Dermis blood vessel endothelial cell (primary cell): ENCODE data around the gene FGF11. TPM values are rescaled to one million over a fixed set of nuclear protein-coding genes. Genes with fewer than 3 reads are reported as not detected.

Experiments
- DNase-seq: peaks from one replicate; pipeline ENCODE4 v3.0.0; 2010
- total RNA-seq: library from RNA; depleted of rRNA; stranded (reverse); fragments of >200 nt; gene quantifications from 2 replicates; pipeline ENCODE4 v1.2.3, GENCODE V29; 2014

The FGF11 gene
- total RNA-seq, 1 donor from 2014 or later, result 0.51 TPM

DNA sequence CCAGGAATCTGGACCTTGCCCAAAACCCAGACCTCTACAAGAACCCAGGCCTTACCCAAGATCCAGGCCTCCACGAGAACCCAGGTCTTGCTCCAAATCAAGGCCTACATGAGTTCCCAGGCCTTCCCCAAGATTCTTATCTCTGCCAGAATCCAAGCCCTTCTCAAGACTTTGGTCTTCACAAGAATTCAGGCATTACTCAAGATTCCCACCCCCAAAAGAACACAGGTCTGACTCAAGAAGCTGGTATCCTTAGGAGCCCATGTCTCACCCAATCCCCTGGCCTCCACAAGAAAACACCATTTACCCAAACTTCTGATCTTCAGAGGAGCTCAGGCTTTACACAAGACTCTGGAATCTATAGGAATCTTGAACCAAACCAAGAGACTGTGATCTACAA, 8.1 kb upstream of the FGF11 start:
- DNase-seq, result no peak

DNA sequence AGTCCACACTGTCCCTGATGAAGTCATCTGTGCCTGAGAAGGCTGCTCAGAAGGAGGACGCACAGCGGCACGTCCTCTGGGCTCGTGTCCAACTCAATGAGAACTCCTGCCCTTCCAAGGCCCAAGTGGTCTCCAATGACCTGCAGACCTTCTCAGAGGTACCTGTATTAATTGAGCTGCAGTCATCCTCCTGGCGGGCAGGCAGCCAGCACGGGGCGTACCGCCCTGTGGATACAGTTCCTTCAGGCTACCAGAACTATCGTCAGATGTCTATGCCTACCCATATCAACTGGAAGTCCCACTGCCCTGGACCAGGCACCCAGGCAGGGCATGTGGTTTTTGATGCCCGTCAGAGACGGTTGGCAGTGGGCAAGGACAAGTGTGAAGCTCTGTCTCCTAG, 7.0 kb upstream of the FGF11 start:
- no peak for DNase-seq

DNA sequence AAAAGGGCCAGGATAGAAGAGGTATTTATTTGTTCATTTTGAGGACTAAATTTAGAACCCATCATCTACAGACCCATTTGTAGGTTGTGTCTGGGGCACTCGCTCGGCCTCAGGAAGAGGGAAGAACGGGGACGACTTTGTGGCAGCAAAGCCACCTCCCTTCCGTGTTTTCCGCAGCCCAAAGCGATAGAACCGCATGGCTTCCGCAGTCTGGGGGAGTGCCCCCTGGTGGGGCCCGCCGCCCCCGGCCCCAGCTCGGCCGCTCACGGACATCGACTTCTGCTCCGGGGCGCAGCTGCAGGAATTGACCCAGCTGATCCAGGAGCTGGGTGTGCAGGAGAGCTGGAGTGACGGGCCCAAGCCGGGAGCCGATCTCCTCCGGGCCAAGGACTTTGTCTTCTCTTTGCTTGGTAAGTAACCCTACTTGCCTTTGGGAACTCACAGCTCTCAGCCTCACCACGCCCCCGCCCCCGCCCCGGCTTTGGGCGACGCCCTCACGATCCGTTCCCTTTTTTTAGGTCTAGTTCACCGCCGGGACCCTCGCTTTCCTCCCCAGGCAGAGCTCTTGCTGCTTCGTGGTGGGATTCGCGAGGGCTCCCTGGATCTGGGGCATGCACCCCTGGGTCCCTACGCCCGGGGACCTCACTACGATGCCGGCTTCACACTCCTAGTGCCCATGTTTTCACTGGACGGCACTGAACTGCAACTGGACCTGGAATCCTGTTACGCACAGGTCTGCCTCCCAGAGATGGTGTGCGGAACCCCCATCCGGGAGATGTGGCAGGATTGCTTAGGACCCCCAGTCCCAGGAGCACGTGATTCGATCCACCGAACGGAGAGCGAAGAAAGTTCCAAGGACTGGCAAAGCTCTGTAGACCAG, 3.4 kb upstream of the FGF11 start:
- peak; percentile 51 for DNase-seq

DNA sequence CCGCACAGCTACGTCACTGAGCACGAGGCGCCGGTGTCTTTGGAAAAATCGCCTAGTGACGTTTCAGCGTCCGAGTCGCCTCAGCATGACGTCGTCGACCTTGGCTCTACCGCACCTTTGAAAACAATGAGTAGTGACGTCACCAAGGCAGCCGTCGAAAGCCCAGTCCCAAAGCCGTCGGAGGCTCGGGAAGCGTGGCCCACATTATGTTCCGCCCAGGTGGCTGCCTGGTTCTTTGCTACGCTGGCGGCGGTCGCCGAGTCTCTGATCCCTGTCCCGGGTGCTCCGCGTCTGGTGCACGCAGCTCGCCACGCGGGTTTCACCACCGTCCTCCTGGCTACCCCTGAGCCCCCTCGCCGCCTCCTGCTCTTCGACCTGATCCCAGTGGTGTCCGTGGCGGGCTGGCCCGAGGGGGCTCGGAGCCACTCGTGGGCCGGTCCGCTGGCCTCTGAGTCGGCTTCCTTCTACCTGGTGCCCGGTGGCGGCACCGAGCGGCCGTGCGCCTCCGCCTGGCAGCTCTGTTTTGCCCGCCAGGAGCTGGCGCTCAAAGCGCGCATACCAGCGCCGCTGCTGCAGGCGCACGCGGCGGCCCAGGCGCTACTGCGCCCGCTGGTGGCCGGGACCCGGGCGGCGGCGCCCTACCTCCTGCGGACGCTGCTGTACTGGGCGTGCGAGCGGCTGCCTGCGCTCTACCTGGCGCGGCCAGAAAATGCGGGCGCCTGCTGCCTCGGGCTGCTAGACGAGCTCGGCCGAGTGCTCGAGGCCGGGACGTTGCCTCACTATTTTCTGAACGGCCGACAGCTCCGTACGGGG, 2.5 kb upstream of the FGF11 start:
- peak; percentile 90 for DNase-seq

- DNase-seq, result no peak
Observed at GRCh38 chr17:7437369-7437863, 1.9 kb upstream of the FGF11 start.

GRCh38 chr17:7437950-7438614, 1.2 kb upstream of the FGF11 start:
- no peak for DNase-seq

DNA sequence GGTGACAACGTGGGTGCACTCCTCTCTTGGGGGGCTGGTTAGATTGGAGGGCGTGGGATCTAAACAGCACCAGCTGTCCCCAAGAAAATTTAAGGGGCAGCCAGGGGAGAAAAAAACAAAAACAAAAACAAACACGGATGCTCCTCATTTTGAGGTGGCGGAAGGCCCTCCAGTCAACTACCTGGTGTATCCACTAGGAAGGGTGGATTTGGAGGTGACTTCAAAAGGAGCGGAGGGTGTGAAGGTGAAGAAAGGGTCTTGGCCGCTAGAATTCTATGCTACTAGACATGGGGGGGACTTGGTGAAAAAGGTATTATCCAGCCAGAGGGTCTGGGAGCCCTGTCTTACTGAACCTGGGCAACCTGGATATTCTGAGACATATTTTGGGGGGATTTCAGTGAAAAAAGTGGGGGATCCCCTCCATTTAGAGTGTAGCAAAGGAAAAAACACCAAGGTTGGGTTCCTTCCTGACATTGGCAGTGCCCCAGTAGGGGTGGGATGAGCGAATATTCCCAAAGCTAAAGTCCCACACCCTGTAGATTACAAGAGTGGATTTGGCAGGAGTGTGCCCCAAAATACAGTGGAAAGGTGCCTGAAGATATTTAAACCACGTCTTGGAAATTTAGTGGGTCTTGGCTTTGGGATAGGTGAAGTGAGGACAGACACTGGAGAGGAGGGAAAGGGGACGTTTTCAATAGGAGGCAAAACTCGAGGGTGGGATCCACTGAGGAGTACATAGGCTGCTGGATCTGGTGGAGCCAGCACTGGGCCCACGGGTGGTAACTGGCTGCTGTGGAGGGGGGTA, 454 bp upstream of the FGF11 start:
- DNase-seq, result no peak

- peak; percentile 36 for DNase-seq
Observed at GRCh38 chr17:7440113-7440833, 961 bp downstream of the FGF11 start.

DNA sequence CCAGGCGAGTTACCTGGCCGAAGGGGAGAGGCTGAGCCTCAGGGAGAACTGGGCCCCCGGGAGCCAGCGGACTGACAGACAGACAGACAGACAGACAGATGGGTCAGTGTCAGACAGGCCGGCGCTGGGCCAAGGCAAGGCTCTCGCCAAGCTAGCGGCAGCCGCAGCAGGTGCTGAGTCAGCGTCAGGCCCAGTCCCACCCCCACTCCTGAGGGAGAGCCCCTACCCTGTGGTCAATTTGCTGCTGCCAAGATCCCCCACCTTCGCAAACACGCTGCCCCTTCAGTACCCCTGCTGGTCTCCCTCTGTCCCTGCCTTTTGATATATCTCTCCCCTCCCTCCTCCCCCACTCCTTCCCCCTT, 1.5 kb downstream of the FGF11 start:
- DNase-seq, result peak; percentile 25

- no peak for DNase-seq
Observed at GRCh38 chr17:7441266-7441665, 2.0 kb downstream of the FGF11 start.

GRCh38 chr17:7442142-7442541, 2.8 kb downstream of the FGF11 start:
- DNase-seq, result no peak

DNA sequence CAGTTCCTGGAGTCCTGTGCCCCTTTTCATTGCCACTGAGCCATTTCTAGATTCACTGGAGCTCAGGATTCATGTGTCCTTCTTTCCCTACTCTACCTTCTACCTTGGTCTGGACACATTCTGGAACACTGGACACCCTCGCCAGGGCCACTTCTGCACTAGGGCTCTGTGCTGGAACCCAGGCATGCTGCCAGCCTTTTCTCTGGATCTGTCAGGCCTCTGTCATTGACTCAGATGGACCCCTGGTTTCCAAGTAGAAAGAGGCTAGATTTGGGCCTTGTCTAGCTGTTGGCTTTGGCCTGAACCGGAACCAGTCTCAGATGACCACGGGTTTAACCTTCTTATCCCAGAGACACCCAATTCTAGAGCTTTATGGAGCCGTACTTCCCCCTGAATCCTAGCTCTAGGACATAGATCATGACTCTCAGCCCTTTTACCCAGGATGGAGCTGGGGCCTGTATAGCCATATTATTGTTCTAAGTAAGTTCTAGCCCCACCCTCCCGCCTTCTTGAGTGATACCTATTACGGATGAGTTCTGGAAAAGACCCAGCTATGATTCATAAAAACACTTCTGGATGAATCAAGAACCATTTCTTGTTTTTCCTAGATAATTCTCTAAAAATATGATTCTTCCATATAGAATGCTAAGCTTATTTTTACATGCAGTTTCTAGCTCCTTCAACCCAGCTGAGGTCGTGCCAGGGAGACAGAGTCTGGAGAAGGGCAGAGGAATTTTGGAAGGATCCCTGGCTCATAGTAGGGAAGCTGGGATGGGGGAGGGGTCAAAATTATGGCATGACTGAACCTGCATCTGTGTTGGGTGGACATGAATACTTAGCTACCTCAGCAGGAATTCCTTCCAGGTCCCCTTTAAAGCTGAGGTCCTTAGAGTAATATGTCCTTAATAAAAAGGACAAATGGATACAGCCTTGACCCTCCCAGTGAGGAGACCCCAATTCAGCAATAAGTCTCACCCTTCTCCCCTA, 4.5 kb downstream of the FGF11 start:
- peak; percentile 47 for DNase-seq

- peak; percentile 54 for DNase-seq
Observed at GRCh38 chr17:7444682-7445618, 5.6 kb downstream of the FGF11 start, which contains the start of gene CHRNB1. Gene CHRNB1, plus strand, starts transcription at chr17:7445061. Its CDS starts 67 bp downstream, at chr17:7445128.

DNA sequence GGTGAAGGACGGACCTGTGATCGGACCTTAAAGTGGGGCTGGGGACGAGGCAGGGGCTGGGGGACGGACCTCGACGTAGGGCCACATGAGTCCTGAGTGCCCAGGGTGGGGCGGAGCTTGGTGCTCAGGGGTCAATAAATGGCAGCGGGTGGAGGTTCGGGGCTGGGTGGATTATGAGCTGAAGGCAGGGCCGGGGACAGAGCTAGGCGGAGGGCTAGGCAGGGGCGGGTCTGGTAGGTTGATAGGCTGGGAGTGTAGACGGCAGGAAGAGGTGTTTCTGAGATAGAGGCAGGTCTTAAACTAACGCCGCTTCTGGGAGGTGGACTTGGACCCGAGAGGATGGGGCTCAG, 6.3 kb downstream of the FGF11 start:
- DNase-seq, result no peak

GRCh38 chr17:7448461-7448860, 9.1 kb downstream of the FGF11 start:
- DNase-seq, result no peak

GRCh38 chr17:7459961-7460545, 20.7 kb downstream of the FGF11 start:
- no peak for DNase-seq

DNA sequence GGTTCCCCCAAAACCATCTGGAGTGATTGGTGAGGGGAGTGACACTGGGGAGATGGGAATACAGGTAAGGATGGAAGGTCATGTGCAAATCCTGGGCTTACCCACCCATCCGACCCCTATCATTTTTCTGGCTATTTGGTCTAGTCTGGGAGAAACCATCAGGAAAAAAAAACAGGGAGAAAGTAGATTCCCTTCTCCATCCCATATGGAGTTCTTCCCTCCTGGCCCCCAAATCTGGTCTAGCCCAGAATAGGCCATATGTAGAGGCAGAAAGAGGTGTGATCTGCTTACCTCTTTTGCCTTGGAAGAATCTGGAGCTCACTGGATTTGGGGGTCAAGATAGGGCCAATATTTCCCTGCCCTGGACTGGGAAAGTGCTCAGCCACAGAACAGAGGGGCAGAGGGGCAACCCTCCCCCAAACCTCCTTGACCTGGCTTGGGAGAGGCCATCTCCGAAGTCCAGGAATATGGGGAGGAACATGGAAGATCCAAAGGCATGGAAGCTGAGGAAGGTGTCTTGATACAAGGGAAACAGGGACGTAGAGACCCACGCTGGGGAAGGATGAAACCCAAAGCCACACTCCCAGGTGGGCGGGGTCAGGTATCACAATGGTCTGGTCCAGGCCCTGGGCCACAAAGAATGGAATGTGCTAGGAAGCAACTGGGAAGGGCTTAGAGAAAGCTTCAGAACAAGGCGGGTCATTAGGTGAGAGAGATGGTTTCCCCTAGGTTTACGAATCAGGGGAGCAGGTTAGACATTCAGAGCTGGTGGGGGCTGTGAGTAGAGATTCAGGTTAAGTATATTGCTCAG, 21.7 kb downstream of the FGF11 start:
- no peak for DNase-seq
